ENCODE data around the gene NTF4. TPM values are rescaled to one million over a fixed set of nuclear protein-coding genes. Genes with fewer than 3 reads are reported as not detected.

The NTF4 gene
- total RNA-seq, 2 donors from 2014 or later: 5.0 to 8.9 TPM

- H3K9me3 Mint-ChIP-seq: peaks cover 4% of the 10 kb centered on the region
- H3K27me3 Mint-ChIP-seq (ENCODE audit: insufficient read depth): peaks cover 82% of the 10 kb centered on the region
- H3K4me1 ChIP-seq (ENCODE audit: control insufficient read depth, insufficient read depth, low read length): no peaks in the 10 kb centered on the region
- H3K27me3 ChIP-seq (ENCODE audit: control insufficient read depth, insufficient read depth, low read length, poor library complexity, severe bottlenecking): peaks cover 46% of the 10 kb centered on the region
- H3K27ac ChIP-seq (ENCODE audit: low read depth, low read length): no peak overlapping the region
- peak overlapping the region; percentile 24 for H3K4me3 Mint-ChIP-seq
- no peaks in the 10 kb centered on the region for H3K9me3 ChIP-seq (ENCODE audit: control insufficient read depth, low read length)
- no peak overlapping the region for H3K27ac Mint-ChIP-seq
- TF ChIP-seq, protein P1, sequence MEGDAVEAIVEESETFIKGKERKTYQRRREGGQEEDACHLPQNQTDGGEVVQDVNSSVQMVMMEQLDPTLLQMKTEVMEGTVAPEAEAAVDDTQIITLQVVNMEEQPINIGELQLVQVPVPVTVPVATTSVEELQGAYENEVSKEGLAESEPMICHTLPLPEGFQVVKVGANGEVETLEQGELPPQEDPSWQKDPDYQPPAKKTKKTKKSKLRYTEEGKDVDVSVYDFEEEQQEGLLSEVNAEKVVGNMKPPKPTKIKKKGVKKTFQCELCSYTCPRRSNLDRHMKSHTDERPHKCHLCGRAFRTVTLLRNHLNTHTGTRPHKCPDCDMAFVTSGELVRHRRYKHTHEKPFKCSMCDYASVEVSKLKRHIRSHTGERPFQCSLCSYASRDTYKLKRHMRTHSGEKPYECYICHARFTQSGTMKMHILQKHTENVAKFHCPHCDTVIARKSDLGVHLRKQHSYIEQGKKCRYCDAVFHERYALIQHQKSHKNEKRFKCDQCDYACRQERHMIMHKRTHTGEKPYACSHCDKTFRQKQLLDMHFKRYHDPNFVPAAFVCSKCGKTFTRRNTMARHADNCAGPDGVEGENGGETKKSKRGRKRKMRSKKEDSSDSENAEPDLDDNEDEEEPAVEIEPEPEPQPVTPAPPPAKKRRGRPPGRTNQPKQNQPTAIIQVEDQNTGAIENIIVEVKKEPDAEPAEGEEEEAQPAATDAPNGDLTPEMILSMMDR (conservative IDR thresholded peaks at IDR 0.05): no peak
- H3K9ac ChIP-seq (ENCODE audit: extremely low read depth, low read length, poor library complexity, severe bottlenecking): no peak overlapping the region
- H3K4me3 ChIP-seq (ENCODE audit: low read length): no peak overlapping the region
- no peaks in the 10 kb centered on the region for H3K36me3 ChIP-seq (ENCODE audit: control insufficient read depth, insufficient read depth, low read length)
- DNase-seq: peak; percentile 57
- H3K4me1 Mint-ChIP-seq: peaks cover 4% of the 10 kb centered on the region
- H3K36me3 Mint-ChIP-seq (ENCODE audit: low read depth): peaks cover 2% of the 10 kb centered on the region
- 70 to 78% methylated on average over 2 to 9 of the region's 13 CpGs for WGBS, 2 experiments (ENCODE audit: insufficient coverage in 1 of 2, insufficient read length in 1 of 2)
These were observed 1.4 kb upstream of the NTF4 start for GRCh38 chr19:49065905-49066512.

GRCh38 chr19:49064029-49064629 is 489 bp downstream of the NTF4 start:
- H3K36me3 Mint-ChIP-seq (ENCODE audit: low read depth): no peaks in the 10 kb centered on the region
- H3K9ac ChIP-seq (ENCODE audit: extremely low read depth, low read length, poor library complexity, severe bottlenecking): no peak overlapping the region
- H3K36me3 ChIP-seq (ENCODE audit: control insufficient read depth, insufficient read depth, low read length): no peaks in the 10 kb centered on the region
- peak; percentile 72 for DNase-seq
- peaks cover 81% of the 10 kb centered on the region for H3K27me3 Mint-ChIP-seq (ENCODE audit: insufficient read depth)
- no peaks in the 10 kb centered on the region for H3K9me3 ChIP-seq (ENCODE audit: control insufficient read depth, low read length)
- no peaks in the 10 kb centered on the region for H3K9me3 Mint-ChIP-seq
- peak overlapping the region; percentile 49 for H3K4me3 Mint-ChIP-seq
- H3K27me3 ChIP-seq (ENCODE audit: control insufficient read depth, insufficient read depth, low read length, poor library complexity, severe bottlenecking): peaks cover 34% of the 10 kb centered on the region
- no peaks in the 10 kb centered on the region for H3K4me1 ChIP-seq (ENCODE audit: control insufficient read depth, insufficient read depth, low read length)
- TF ChIP-seq, protein P1 (conservative IDR thresholded peaks at IDR 0.05): no peak
- H3K27ac Mint-ChIP-seq: no peak overlapping the region
- H3K27ac ChIP-seq (ENCODE audit: low read depth, low read length): no peak overlapping the region
- peak overlapping the region; percentile 71 for H3K4me3 ChIP-seq (ENCODE audit: low read length)
- 79 to 84% methylated on average over 5 to 10 of the region's 10 CpGs for WGBS, 2 experiments (ENCODE audit: insufficient coverage in 1 of 2, insufficient read length in 1 of 2)
- H3K4me1 Mint-ChIP-seq: peaks cover 4% of the 10 kb centered on the region

- Histone ChIP-seq H3K36me3 (ENCODE audit: control insufficient read depth, insufficient read depth, low read length) (no peaks in the 10 kb centered on the region), H3K9ac (ENCODE audit: extremely low read depth, low read length, poor library complexity, severe bottlenecking) (no peak overlapping the region), H3K27me3 (ENCODE audit: control insufficient read depth, insufficient read depth, low read length, poor library complexity, severe bottlenecking) (peaks cover 38% of the 10 kb centered on the region), H3K4me3 (ENCODE audit: low read length) (no peak overlapping the region), H3K4me1 (ENCODE audit: control insufficient read depth, insufficient read depth, low read length) (no peaks in the 10 kb centered on the region), H3K27ac (ENCODE audit: low read depth, low read length) (no peak overlapping the region), H3K9me3 (ENCODE audit: control insufficient read depth, low read length) (no peaks in the 10 kb centered on the region)
- H3K4me1 Mint-ChIP-seq: peaks cover 10% of the 10 kb centered on the region
- H3K27me3 Mint-ChIP-seq (ENCODE audit: insufficient read depth): peaks cover 81% of the 10 kb centered on the region
- H3K4me3 Mint-ChIP-seq: no peak overlapping the region
- DNase-seq: no peak
- H3K36me3 Mint-ChIP-seq (ENCODE audit: low read depth): no peaks in the 10 kb centered on the region
- 88 to 96% methylated on average over 7 to 25 of the region's 25 CpGs for WGBS, 2 experiments (ENCODE audit: insufficient coverage in 1 of 2, insufficient read length in 1 of 2)
- H3K27ac Mint-ChIP-seq: no peak overlapping the region
- TF ChIP-seq, protein P1 (conservative IDR thresholded peaks at IDR 0.05): no peak
- no peaks in the 10 kb centered on the region for H3K9me3 Mint-ChIP-seq
These were observed 3.2 kb downstream of the NTF4 start for GRCh38 chr19:49061445-49061844.
